GM12878 (cell line): ENCODE data around the gene ITPR2.

ENCODE experiments used
- CTCF ChIP-seq, 3 experiments: IDR thresholded peaks in 2 of 3; conservative IDR thresholded peaks in 1 of 3; 2 replicates each; pipeline ENCODE4 v1.5.1; 2011; ENCODE audit warnings: low read depth in 3 of 3, low read length in 3 of 3, mild to moderate bottlenecking in 3 of 3, control low read depth in 2 of 3, moderate library complexity in 2 of 3, inconsistent platforms in 1 of 3, mixed read lengths in 1 of 3; ENCODE audit not compliant: control insufficient read depth in 2 of 3, insufficient read depth in 1 of 3; ENCODE audit errors: extremely low read depth in 1 of 3
- GABPA ChIP-seq: IDR thresholded peaks from 2 replicates; pipeline ENCODE4 v1.6.1; 2014; ENCODE audit warnings: antibody characterized with exemption, low read depth, mild to moderate bottlenecking, inconsistent platforms
- POLR2A ChIP-seq: IDR thresholded peaks from 2 replicates; pipeline ENCODE4 v1.6.1; 2011; ENCODE audit warnings: low read depth, mild to moderate bottlenecking, low read length

GRCh38 chr12:26713885-26714383, 119.1 kb downstream of the ITPR2 start:
- TF ChIP-seq GABPA (peak; percentile 50; the same call in 1 of the 2 replicates), POLR2A (no peak), CTCF (IDR thresholded peaks at IDR 0.05 in 2 of 3, conservative IDR thresholded peaks at IDR 0.05 in 1 of 3; ENCODE audit: control insufficient read depth in 2 of 3, extremely low read depth in 1 of 3, insufficient read depth in 1 of 3, low read depth in 3 of 3, low read length in 3 of 3) (no peak)
